ENCODE results near the gene DAPK3. TPM values are rescaled to one million over a fixed set of nuclear protein-coding genes. Genes with fewer than 3 reads are reported as not detected.

The DAPK3 gene
- total RNA-seq, 1 experiment from 2014 or later, result 121 TPM

GRCh38 chr19:3982701-3983541, 12.0 kb upstream of the DAPK3 start:
- Histone ChIP-seq H2AK5ac (ENCODE audit: insufficient read length, low read length) (no peak overlapping the region), H3K4me1 (ENCODE audit: insufficient read depth, low read length) (no peaks in the 10 kb centered on the region), H4K5ac (ENCODE audit: insufficient read length, low read depth, low read length) (no peak overlapping the region), H3K9me3 (ENCODE audit: control insufficient read depth, low read depth, low read length) (no peaks in the 10 kb centered on the region), H4K91ac (ENCODE audit: insufficient read length, low read depth, low read length) (no peak overlapping the region), H3K9ac (ENCODE audit: extremely low read depth, insufficient read length, low read length) (no peak overlapping the region), H2AFZ (ENCODE audit: low read length) (no peak overlapping the region), H3K4me2 (ENCODE audit: insufficient read depth, insufficient read length, low read length) (peak overlapping the region; percentile 94), H3K27me3 (ENCODE audit: insufficient read depth, low read length) (no peaks in the 10 kb centered on the region), H3K79me1 (ENCODE audit: insufficient read depth, low read depth, low read length, poor library complexity, severe bottlenecking) (peaks cover 12% of the 10 kb centered on the region), H3K18ac (ENCODE audit: insufficient read length, low read depth, low read length) (no peak overlapping the region), H3T11ph (ENCODE audit: low read length) (no peak overlapping the region), H3K23me2 (ENCODE audit: insufficient read length, low read depth, low read length, poor library complexity, severe bottlenecking) (peaks cover 25% of the 10 kb centered on the region), H3K14ac (ENCODE audit: insufficient read depth, low read length) (no peak overlapping the region; the same call in 1 of the 2 replicates), H2BK120ac (ENCODE audit: low read depth, low read length, poor library complexity, severe bottlenecking) (no peak overlapping the region), H3K79me2 (ENCODE audit: insufficient read depth, low read length) (peaks cover 26% of the 10 kb centered on the region), H3K23ac (ENCODE audit: insufficient read length, low read depth, low read length) (no peak overlapping the region), H4K20me1 (ENCODE audit: control insufficient read depth, insufficient read depth, insufficient read length) (peaks cover 4% of the 10 kb centered on the region), H2BK12ac (ENCODE audit: insufficient read length, low read depth, low read length) (no peak overlapping the region), H3K56ac (ENCODE audit: insufficient read length, low read depth, low read length) (no peak overlapping the region), H4K8ac (replicated peaks; ENCODE audit: insufficient read length, low read depth, low read length) (no peak overlapping the region), H2BK20ac (ENCODE audit: low read depth, low read length, poor library complexity, severe bottlenecking) (no peak overlapping the region), H2BK5ac (ENCODE audit: insufficient read length, low read length) (no peak overlapping the region), H3K4ac (ENCODE audit: low read depth, low read length) (no peak overlapping the region), H3K27ac (ENCODE audit: insufficient read length, low read depth, low read length) (no peak overlapping the region), H2BK15ac (ENCODE audit: low read depth, low read length) (no peak overlapping the region)
- H3K27ac Mint-ChIP-seq, result peak overlapping the region; percentile 31 to 99 (median 99); a peak in 6 of 7 replicates
- peaks cover 39 to 42% of the 10 kb centered on the region in 2 experiments for H3K4me1 Mint-ChIP-seq
- no CpG with 5 or more reads among the region's 40 CpGs for WGBS (ENCODE audit: extremely low coverage, insufficient read length, low lambda C conversion rate)
- TF ChIP-seq, protein P1, sequence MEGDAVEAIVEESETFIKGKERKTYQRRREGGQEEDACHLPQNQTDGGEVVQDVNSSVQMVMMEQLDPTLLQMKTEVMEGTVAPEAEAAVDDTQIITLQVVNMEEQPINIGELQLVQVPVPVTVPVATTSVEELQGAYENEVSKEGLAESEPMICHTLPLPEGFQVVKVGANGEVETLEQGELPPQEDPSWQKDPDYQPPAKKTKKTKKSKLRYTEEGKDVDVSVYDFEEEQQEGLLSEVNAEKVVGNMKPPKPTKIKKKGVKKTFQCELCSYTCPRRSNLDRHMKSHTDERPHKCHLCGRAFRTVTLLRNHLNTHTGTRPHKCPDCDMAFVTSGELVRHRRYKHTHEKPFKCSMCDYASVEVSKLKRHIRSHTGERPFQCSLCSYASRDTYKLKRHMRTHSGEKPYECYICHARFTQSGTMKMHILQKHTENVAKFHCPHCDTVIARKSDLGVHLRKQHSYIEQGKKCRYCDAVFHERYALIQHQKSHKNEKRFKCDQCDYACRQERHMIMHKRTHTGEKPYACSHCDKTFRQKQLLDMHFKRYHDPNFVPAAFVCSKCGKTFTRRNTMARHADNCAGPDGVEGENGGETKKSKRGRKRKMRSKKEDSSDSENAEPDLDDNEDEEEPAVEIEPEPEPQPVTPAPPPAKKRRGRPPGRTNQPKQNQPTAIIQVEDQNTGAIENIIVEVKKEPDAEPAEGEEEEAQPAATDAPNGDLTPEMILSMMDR (conservative IDR thresholded peaks at IDR 0.05), result no peak
- DNase-seq, result peak; percentile 33
- H3K36me3 Mint-ChIP-seq (ENCODE audit: insufficient read depth in 1 of 3, low read depth in 3 of 3), result peaks cover 62 to 70% (median 69%) of the 10 kb centered on the region in 3 experiments
- no peaks in the 10 kb centered on the region; a peak in 1 of 5 replicates for H3K9me3 Mint-ChIP-seq
- H3K4me3 Mint-ChIP-seq, result peak overlapping the region; percentile 97 to 99
- peaks cover 10% of the 10 kb centered on the region for H3K27me3 Mint-ChIP-seq (ENCODE audit: low read depth)
